Caco-2 (cell line): Measurements from ENCODE around the gene PRICKLE1. TPM values are rescaled to one million over a fixed set of nuclear protein-coding genes. Genes with fewer than 3 reads are reported as not detected.

ENCODE experiments used
- BruUV-seq: library from RNA; stranded (reverse); fragments of 400-500 nt; replicated peaks from 2 replicates; lab custom pipeline; 2021; lab: Mats Ljungman, UMichigan
- CTCF ChIA-PET: fragments of 300-600 bp; sonication (Branson Sonifier 250); formaldehyde crosslinking; loops from one replicate; lab custom pipeline; 2022; ENCODE audit warnings: antibody characterized with exemption; lab: Charles Lee
- POLR2A ChIA-PET: fragments of 300-600 bp; sonication (Branson Sonifier 250); formaldehyde crosslinking; loops from one replicate; lab custom pipeline; 2022; ENCODE audit warnings: antibody characterized with exemption; lab: Charles Lee
- DNase-seq, 2 experiments: peaks; one replicate each; pipeline versions ENCODE4 v3.0.0 to v3.0.0-alpha.2; 2020 to 2022
- H3K27me3 ChIP-seq: replicated peaks from 2 replicates; pipeline ENCODE4 v1.6.0; 2011; ENCODE audit warnings: low read length; ENCODE audit not compliant: control insufficient read depth, insufficient read depth
- H3K36me3 ChIP-seq: 2 replicates; pipeline ENCODE4 v1.5.1; 2011; ENCODE audit warnings: low read length; ENCODE audit not compliant: control insufficient read depth, insufficient read depth
- H3K4me1 ChIP-seq: fragments of 250-450 bp; sonication (Bioruptor Pico); 2 replicates; pipeline ENCODE4 v1.5.1; 2020; ENCODE audit warnings: mild to moderate bottlenecking
- H3K4me3 ChIP-seq: 2 replicates; pipeline ENCODE4 v1.5.1; 2011; ENCODE audit warnings: low read depth, mild to moderate bottlenecking, control low read depth, low read length
- H3K9me3 ChIP-seq: fragments of 250-450 bp; sonication (Bioruptor Pico); 2 replicates; pipeline ENCODE4 v1.5.1; 2020; ENCODE audit warnings: mild to moderate bottlenecking, moderate library complexity
- H3K27ac Mint-ChIP-seq: one replicate; pipeline ENCODE4 v1.8.0; 2022; ENCODE audit warnings: mixed read lengths; ENCODE audit not compliant: unreplicated experiment
- H3K27me3 Mint-ChIP-seq: one replicate; pipeline ENCODE4 v1.8.0; 2022; ENCODE audit warnings: mixed read lengths; ENCODE audit not compliant: insufficient read depth, unreplicated experiment
- H3K36me3 Mint-ChIP-seq: one replicate; pipeline ENCODE4 v1.8.0; 2022; ENCODE audit warnings: mild to moderate bottlenecking, mixed read lengths; ENCODE audit not compliant: insufficient read depth, unreplicated experiment
- H3K4me1 Mint-ChIP-seq: one replicate; pipeline ENCODE4 v1.8.0; 2022; ENCODE audit warnings: low read depth, mixed read lengths; ENCODE audit not compliant: unreplicated experiment
- H3K4me3 Mint-ChIP-seq: one replicate; pipeline ENCODE4 v1.8.0; 2022; ENCODE audit warnings: mild to moderate bottlenecking, moderate library complexity, mixed read lengths; ENCODE audit not compliant: unreplicated experiment
- H3K9me3 Mint-ChIP-seq: one replicate; pipeline ENCODE4 v1.8.0; 2022; ENCODE audit warnings: mixed read lengths; ENCODE audit not compliant: unreplicated experiment
- CTCF ChIP-seq, 2 experiments: fragments of 200-600 bp in 1 of 2; IDR thresholded peaks; 1 replicate in 1 of 2; 2 replicates in 1 of 2; pipeline versions ENCODE4 v1.5.1 to v1.8.0; 2011 to 2022; ENCODE audit warnings: antibody characterized with exemption in 1 of 2, control low read depth in 1 of 2, inconsistent platforms in 1 of 2, low read depth in 1 of 2, low read length in 1 of 2, mild to moderate bottlenecking in 1 of 2, moderate library complexity in 1 of 2; ENCODE audit not compliant: insufficient read depth in 1 of 2, severe bottlenecking in 1 of 2, unreplicated experiment in 1 of 2
- intact Hi-C: fragments of 100-400 bp; cut with micrococcal nuclease; formaldehyde crosslinking; loops from one replicate; pipeline ENCODE4 v1.10.0; 2022; ENCODE audit not compliant: unreplicated experiment
- total RNA-seq: library from RNA; stranded (reverse); gene quantifications from 2 replicates; pipeline ENCODE4 v1.2.3, GENCODE V29; 2022

The PRICKLE1 gene
- total RNA-seq, 1 experiment from 2014 or later, result 4.5 TPM

GRCh38 chr12:42409471-42409870 lies 180.1 kb downstream of the PRICKLE1 start:
- H3K9me3 Mint-ChIP-seq, result no peaks in the 10 kb centered on the region
- no peak overlapping the region for H3K4me3 Mint-ChIP-seq
- TF ChIP-seq CTCF (IDR thresholded peaks at IDR 0.05; ENCODE audit: insufficient read depth in 1 of 2, low read depth in 1 of 2, low read length in 1 of 2, severe bottlenecking in 1 of 2, unreplicated experiment in 1 of 2), result no peak
- no peak for DNase-seq
- peaks cover 23% of the 10 kb centered on the region for H3K36me3 Mint-ChIP-seq
- Histone ChIP-seq H3K9me3 (no peaks in the 10 kb centered on the region), H3K4me1 (peaks cover 23% of the 10 kb centered on the region), H3K36me3 (no peaks in the 10 kb centered on the region), H3K4me3 (no peak overlapping the region), H3K27me3 (no peaks in the 10 kb centered on the region)
- peaks cover 22% of the 10 kb centered on the region for H3K4me1 Mint-ChIP-seq
- CTCF ChIA-PET, result no interaction called here
- intact Hi-C loops, result no loop called here
- no peak overlapping the region for H3K27ac Mint-ChIP-seq
- POLR2A ChIA-PET, result no interaction called here
- no TSS peak for BruUV-seq
- H3K27me3 Mint-ChIP-seq, result no peaks in the 10 kb centered on the region

GRCh38 chr12:42407306-42407705 lies 182.2 kb downstream of the PRICKLE1 start:
- no peaks in the 10 kb centered on the region for H3K36me3 ChIP-seq
- ChIA-PET POLR2A (no interaction called here), CTCF (no interaction called here)
- peaks cover 17% of the 10 kb centered on the region for H3K36me3 Mint-ChIP-seq
- H3K27me3 ChIP-seq, result no peaks in the 10 kb centered on the region
- intact Hi-C loops, result no loop called here
- DNase-seq, result no peak
- no peak for TF ChIP-seq CTCF (IDR thresholded peaks at IDR 0.05; ENCODE audit: insufficient read depth in 1 of 2, low read depth in 1 of 2, low read length in 1 of 2, severe bottlenecking in 1 of 2, unreplicated experiment in 1 of 2)
- no peaks in the 10 kb centered on the region for H3K9me3 Mint-ChIP-seq
- no peaks in the 10 kb centered on the region for H3K27me3 Mint-ChIP-seq
- no peaks in the 10 kb centered on the region for H3K9me3 ChIP-seq
- no peak overlapping the region for H3K4me3 ChIP-seq
- H3K4me1 Mint-ChIP-seq, result peaks cover 13% of the 10 kb centered on the region
- BruUV-seq, result no TSS peak
- H3K4me3 Mint-ChIP-seq, result no peak overlapping the region
- H3K4me1 ChIP-seq, result peaks cover 13% of the 10 kb centered on the region
- H3K27ac Mint-ChIP-seq, result no peak overlapping the region
